AG04450 (cell line): ENCODE measurements around the gene ADAMTS1. TPM values are rescaled to one million over a fixed set of nuclear protein-coding genes. Genes with fewer than 3 reads are reported as not detected.

Experiments used
- CTCF ChIA-PET: fragments of 300-600, 350-600 bp; formaldehyde crosslinking; extraction: SDS; loops from one replicate; lab custom pipeline; 2022; ENCODE audit warnings: antibody characterized with exemption, inconsistent platforms; lab: Charles Lee
- POLR2A ChIA-PET: fragments of 350-600 bp; formaldehyde crosslinking; extraction: SDS; loops from one replicate; lab custom pipeline; 2021; ENCODE audit warnings: antibody characterized with exemption, inconsistent platforms; lab: Yijun Ruan, JAX
- DNase-seq: peaks from one replicate; pipeline ENCODE4 v3.0.0-alpha.2; 2011; ENCODE audit warnings: low read depth, low spot score
- H3K27ac ChIP-seq: one replicate; pipeline ENCODE4 v1.5.1; 2012; ENCODE audit warnings: low read depth, low read length, control low read depth
- H3K27me3 ChIP-seq: one replicate; pipeline ENCODE4 v1.6.0; 2012; ENCODE audit warnings: low read length; ENCODE audit not compliant: control insufficient read depth, insufficient read depth
- H3K4me3 ChIP-seq: 2 replicates; pipeline ENCODE4 v1.5.1; 2011; ENCODE audit warnings: mild to moderate bottlenecking, low read depth, low read length, control low read depth
- H3K9me3 ChIP-seq: 2 replicates; pipeline ENCODE4 v1.5.1; 2012; ENCODE audit warnings: low read length; ENCODE audit not compliant: control insufficient read depth, insufficient read depth
- polyA plus RNA-seq: library from polyadenylated mRNA; depleted of rRNA; stranded (reverse); fragments of >200 nt; gene quantifications from 2 replicates; pipeline ENCODE4 v1.2.3, GENCODE V29; 2011
- TF ChIP-seq, protein P1 (sequence below): IDR thresholded peaks from 2 replicates; pipeline ENCODE4 v1.5.1; 2011; ENCODE audit warnings: low read depth, low read length, control low read depth, inconsistent platforms

ADAMTS1 gene
- polyA plus RNA-seq, 1 experiment: 309 TPM

GRCh38 chr21:26813426-26813998 is 31.7 kb downstream of the ADAMTS1 start:
- CTCF ChIA-PET: interaction anchor here (3.8 kb wide), 1 partner anchor 44 kb away, joined by 11 read pairs; no protein-coding TSS in a partner anchor

DNA sequence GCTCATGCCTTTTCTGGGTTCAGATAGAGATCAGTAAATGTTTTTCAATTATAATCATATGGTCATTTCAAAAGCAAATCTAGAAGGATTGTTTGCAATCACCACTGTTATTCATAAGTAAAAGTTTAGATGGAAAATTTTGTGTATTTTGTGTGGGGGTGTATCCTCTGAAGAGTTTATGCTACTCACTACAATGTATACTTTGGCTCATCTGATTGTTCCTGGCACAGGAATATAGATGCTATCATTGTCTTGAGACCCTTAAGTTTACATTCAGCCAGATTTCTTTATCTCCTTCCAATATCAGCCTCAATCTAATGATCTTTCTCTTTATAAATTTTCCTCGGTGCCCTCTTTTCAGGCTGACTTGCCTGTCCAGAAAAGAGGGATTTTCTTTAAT is 33.0 kb downstream of the ADAMTS1 start:
- Histone ChIP-seq H3K27me3 (no peaks in the 10 kb centered on the region), H3K4me3 (no peak overlapping the region), H3K27ac (no peak overlapping the region), H3K9me3 (no peaks in the 10 kb centered on the region)
- TF ChIP-seq, protein P1, sequence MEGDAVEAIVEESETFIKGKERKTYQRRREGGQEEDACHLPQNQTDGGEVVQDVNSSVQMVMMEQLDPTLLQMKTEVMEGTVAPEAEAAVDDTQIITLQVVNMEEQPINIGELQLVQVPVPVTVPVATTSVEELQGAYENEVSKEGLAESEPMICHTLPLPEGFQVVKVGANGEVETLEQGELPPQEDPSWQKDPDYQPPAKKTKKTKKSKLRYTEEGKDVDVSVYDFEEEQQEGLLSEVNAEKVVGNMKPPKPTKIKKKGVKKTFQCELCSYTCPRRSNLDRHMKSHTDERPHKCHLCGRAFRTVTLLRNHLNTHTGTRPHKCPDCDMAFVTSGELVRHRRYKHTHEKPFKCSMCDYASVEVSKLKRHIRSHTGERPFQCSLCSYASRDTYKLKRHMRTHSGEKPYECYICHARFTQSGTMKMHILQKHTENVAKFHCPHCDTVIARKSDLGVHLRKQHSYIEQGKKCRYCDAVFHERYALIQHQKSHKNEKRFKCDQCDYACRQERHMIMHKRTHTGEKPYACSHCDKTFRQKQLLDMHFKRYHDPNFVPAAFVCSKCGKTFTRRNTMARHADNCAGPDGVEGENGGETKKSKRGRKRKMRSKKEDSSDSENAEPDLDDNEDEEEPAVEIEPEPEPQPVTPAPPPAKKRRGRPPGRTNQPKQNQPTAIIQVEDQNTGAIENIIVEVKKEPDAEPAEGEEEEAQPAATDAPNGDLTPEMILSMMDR: no peak
- DNase-seq: no peak
- ChIA-PET CTCF (no interaction called here), POLR2A (no interaction called here)

More at GRCh38 chr21:26813426-26813998, 31.7 kb downstream of the ADAMTS1 start:
- H3K9me3 ChIP-seq: no peaks in the 10 kb centered on the region
- H3K4me3 ChIP-seq: no peak overlapping the region
- H3K27ac ChIP-seq: no peak overlapping the region
- TF ChIP-seq, protein P1: no peak
- POLR2A ChIA-PET: interaction anchor here (0.6 to 1.5 kb wide), 3 partner anchors 12 to 31 kb away, joined by 3 to 8 read pairs (median 3); no protein-coding TSS in a partner anchor
- no peaks in the 10 kb centered on the region for H3K27me3 ChIP-seq
- DNase-seq: no peak

DNA sequence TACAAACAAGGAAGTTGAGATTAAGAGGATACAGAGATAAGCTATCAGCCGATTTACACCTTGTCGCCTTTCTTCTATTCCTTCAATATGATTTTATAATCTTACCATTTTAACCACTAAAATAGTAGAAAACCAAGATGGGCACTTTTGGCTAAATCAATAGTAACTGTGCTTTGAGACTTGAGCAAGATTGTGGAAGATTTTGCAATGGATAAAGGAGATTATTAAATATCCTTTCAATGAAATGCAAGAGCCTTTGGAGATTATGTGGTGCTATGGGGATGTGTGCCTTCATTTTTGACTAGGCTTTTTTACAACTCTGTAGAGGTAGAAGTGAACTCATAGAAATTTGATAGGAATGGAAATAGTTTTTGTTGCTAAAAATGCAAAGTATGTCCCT is 33.7 kb downstream of the ADAMTS1 start:
- Histone ChIP-seq H3K4me3 (no peak overlapping the region), H3K27me3 (no peaks in the 10 kb centered on the region), H3K9me3 (no peaks in the 10 kb centered on the region), H3K27ac (no peak overlapping the region)
- TF ChIP-seq, protein P1: no peak
- no peak for DNase-seq
- ChIA-PET CTCF (interaction anchor here (0.7 to 1.5 kb wide), 2 partner anchors 22 to 27 kb away, joined by 3 to 7 read pairs; no protein-coding TSS in a partner anchor), POLR2A (no interaction called here)

DNA sequence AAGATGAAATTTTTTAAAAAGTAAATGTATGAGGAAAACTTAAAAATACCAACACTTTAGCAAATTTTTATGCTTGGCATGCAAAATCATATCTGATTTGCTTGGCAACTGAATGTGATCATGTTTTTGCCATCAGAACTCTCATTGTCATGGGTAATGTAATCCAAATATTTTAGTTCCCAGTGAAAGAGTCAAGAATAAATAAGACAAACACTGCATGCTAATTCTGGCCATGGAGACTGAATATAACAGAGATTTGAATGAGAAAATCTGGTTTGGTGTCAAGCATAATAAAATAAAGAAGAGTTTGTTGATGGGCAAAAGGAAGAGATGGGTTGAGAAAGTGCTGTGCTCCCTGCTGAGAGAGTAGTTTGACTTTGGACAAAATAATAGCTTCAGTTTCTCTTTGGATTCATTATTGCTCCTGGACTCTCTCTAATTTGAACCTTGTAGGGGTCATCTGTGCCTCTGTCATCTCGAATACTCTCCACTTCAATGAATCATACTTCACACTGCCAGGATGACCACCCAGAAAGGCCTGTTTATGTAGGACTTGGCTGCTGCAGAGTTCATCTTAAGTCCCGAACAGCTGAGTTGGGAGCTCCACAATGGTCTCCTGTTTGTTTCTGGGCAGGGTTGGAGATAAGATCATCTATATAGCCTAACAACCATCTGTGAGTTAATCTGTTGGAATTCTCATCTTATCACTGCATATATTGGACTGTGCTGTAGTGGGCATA is 34.4 kb downstream of the ADAMTS1 start:
- Histone ChIP-seq H3K9me3 (no peaks in the 10 kb centered on the region), H3K27ac (no peak overlapping the region), H3K4me3 (no peak overlapping the region), H3K27me3 (no peaks in the 10 kb centered on the region)
- TF ChIP-seq, protein P1: no peak
- no peak for DNase-seq
- ChIA-PET CTCF (interaction anchor here (0.7 to 1.5 kb wide), 2 partner anchors 23 to 28 kb away, joined by 3 to 7 read pairs; no protein-coding TSS in a partner anchor), POLR2A (no interaction called here)

DNA sequence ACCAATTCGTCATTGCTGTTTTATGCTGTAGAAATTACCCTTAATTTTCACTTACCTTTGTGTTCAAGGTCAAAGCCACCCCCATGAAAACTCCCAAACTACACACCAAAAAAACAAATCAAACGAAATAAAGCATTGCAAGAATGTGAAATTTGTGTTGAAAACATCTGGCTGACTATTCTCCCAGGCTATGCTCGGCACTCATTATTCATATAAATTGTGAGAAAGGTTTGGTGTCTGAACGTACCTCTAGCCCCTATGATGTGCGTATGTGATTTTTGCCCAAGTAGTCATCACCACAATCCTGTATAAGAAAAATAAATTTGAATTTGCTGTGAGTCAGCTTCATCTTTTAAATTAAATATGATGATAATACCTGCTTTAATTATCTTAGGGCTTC is 34.9 kb downstream of the ADAMTS1 start:
- H3K9me3 ChIP-seq: no peaks in the 10 kb centered on the region
- no peaks in the 10 kb centered on the region for H3K27me3 ChIP-seq
- no peak for DNase-seq
- ChIA-PET CTCF (interaction anchor here (1.5 kb wide), 1 partner anchor 24 kb away, joined by 7 read pairs; no protein-coding TSS in a partner anchor), POLR2A (no interaction called here)
- TF ChIP-seq, protein P1: no peak
- no peak overlapping the region for H3K27ac ChIP-seq
- H3K4me3 ChIP-seq: no peak overlapping the region
